Spinal cord (tissue), 10 donors: ENCODE data around the gene SETD3. TPM values are rescaled to one million over a fixed set of nuclear protein-coding genes. Genes with fewer than 3 reads are reported as not detected.

ENCODE experiments used
- DNase-seq, 6 donors: peaks; one replicate each; pipeline versions ENCODE4 v3.0.0 to v3.0.0-alpha.2; 2013 to 2015; ENCODE audit warnings: low spot score in 6 of 6, low read depth in 4 of 6
- H3K27ac ChIP-seq: one replicate; pipeline ENCODE4 v1.5.1; 2013; ENCODE audit warnings: low read depth, low read length, control low read depth
- H3K27me3 ChIP-seq: one replicate; pipeline ENCODE4 v1.6.1; 2013; ENCODE audit warnings: low read length; ENCODE audit not compliant: control insufficient read depth, insufficient read depth
- H3K36me3 ChIP-seq: one replicate; pipeline ENCODE4 v1.6.1; 2013; ENCODE audit warnings: low read length; ENCODE audit not compliant: control insufficient read depth, insufficient read depth
- H3K4me1 ChIP-seq: one replicate; pipeline ENCODE4 v1.6.1; 2013; ENCODE audit warnings: low read length; ENCODE audit not compliant: control insufficient read depth, insufficient read depth
- H3K4me3 ChIP-seq: one replicate; pipeline ENCODE4 v1.5.1; 2013; ENCODE audit warnings: low read depth, low read length, control low read depth
- H3K9me3 ChIP-seq: one replicate; pipeline ENCODE4 v1.6.1; 2013; ENCODE audit warnings: low read length; ENCODE audit not compliant: control insufficient read depth, insufficient read depth
- WGBS: methylation state at CpG from one replicate; pipeline ENCODE4 v1.1.5; 2013; ENCODE audit warnings: missing lambda C conversion rate; ENCODE audit not compliant: insufficient coverage; 5-methylcytosine and 5-hydroxymethylcytosine counted together
- polyA plus RNA-seq, 2 donors: library from polyadenylated mRNA; unstranded; fragments of 120-200 nt; gene quantifications; one replicate each; pipeline ENCODE4 v1.2.1, GENCODE V29; 2013; ENCODE audit not compliant: insufficient read length in 2 of 2
- total RNA-seq, 2 donors: library from RNA; depleted of rRNA in 1 of 2; stranded (reverse); fragments of 120-200 nt in 1 of 2; fragments of >200 nt in 1 of 2; gene quantifications; one replicate each; pipeline versions ENCODE4 v1.2.3 to v1.2.4, GENCODE V29; 2013 to 2014
- donor health status: healthy.

The SETD3 gene
- total and polyA plus RNA-seq, 4 donors, result 50.9 to 82.6 (median 62.2) TPM

DNA sequence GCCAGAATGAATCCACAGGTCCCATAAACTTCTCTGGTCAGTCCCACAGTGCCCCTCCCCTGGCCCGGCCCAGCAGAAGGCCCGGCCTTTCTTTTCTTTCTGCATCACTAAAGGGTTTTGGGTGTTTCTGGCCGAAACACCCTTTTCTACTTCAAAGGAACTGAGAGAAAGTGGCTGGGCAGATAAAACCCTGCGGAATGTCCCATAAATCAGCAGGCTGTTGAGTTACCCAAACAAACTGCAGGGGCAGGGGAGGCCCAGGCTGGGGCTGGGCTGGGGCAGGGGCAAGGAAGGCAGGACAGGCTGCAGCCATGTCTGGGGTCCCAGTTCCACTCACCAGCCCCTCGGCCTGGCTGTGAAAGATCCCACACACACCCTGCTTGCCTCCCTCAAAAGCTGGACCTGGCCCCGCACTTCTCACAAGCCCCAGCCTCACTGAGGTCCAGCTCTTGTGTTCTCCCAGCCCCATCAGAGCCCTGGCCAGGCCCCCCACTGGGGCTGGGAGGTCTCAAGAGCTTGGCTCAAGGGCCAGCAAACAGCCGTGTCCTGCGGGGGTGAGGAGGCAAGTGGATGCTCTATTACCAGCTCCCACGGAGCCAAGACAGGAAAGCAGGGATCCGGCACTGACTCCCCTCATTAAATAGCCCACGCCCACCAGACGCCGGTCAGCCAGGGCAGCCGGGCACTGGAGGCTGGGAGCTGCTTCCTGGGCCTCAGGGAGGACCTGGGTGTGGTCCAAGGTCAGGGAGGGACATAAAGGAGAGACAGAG lies 42.5 kb upstream of the SETD3 start:
- Histone ChIP-seq H3K4me3 (no peak overlapping the region), H3K4me1 (peaks cover 64% of the 10 kb centered on the region), H3K36me3 (peaks cover 39% of the 10 kb centered on the region), H3K27ac (peak overlapping the region; percentile 52), H3K9me3 (no peaks in the 10 kb centered on the region), H3K27me3 (no peaks in the 10 kb centered on the region)
- DNase-seq, result peak in 1 of 6 donors; percentile 65
- WGBS, result 39% methylated on average over 12 of the region's 14 CpGs

DNA sequence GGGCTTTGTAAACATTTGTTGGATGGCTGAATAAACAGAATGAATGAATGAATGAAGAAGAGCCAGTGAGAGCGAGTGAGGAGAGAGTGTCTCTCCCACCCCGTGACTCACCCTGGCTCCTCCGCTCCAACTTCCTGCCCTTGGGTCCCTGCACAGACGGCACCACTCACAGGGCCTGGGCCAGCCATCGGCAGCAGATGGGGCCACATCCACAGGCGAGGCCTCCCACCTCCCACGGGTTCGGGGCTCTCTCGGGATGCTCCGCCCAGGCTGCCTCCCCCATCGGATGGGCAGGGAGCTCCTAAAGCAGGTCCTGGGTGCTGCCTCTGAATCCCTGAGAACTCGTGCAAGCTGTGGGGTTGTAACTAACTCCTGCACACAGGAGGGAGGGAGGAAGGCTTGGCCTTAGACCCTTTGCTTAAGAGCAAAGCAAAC lies 41.8 kb upstream of the SETD3 start:
- DNase-seq, result no peak
- peaks cover 41% of the 10 kb centered on the region for H3K36me3 ChIP-seq
- H3K4me1 ChIP-seq, result peaks cover 64% of the 10 kb centered on the region
- H3K27me3 ChIP-seq, result no peaks in the 10 kb centered on the region
- 60% methylated on average over 8 of the region's 12 CpGs for WGBS
- H3K4me3 ChIP-seq, result no peak overlapping the region
- H3K27ac ChIP-seq, result peak overlapping the region; percentile 52
- no peaks in the 10 kb centered on the region for H3K9me3 ChIP-seq

DNA sequence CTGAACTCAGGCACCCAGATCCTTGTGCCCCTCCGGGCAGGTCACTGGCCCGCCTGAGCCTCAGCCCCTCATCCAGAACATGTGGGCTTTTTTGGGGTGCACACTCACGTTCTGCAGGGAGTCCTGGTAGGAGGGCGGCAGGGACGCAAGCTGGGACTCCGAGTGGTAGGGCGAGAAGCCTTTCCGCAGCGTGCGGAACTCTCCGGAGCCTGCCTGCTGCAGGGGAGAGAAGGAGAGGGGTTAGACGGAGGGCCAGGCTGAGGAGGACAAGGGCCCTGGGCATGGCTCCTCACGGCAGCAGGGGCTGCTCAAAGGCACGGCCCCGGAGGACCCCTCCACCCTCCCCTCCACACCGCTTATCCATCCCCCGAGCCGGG lies 41.4 kb upstream of the SETD3 start:
- Histone ChIP-seq H3K27me3 (no peaks in the 10 kb centered on the region), H3K27ac (no peak overlapping the region), H3K36me3 (peaks cover 42% of the 10 kb centered on the region), H3K4me1 (peaks cover 64% of the 10 kb centered on the region), H3K9me3 (no peaks in the 10 kb centered on the region), H3K4me3 (no peak overlapping the region)
- 65% methylated on average over 12 of the region's 18 CpGs for WGBS
- no peak for DNase-seq

DNA sequence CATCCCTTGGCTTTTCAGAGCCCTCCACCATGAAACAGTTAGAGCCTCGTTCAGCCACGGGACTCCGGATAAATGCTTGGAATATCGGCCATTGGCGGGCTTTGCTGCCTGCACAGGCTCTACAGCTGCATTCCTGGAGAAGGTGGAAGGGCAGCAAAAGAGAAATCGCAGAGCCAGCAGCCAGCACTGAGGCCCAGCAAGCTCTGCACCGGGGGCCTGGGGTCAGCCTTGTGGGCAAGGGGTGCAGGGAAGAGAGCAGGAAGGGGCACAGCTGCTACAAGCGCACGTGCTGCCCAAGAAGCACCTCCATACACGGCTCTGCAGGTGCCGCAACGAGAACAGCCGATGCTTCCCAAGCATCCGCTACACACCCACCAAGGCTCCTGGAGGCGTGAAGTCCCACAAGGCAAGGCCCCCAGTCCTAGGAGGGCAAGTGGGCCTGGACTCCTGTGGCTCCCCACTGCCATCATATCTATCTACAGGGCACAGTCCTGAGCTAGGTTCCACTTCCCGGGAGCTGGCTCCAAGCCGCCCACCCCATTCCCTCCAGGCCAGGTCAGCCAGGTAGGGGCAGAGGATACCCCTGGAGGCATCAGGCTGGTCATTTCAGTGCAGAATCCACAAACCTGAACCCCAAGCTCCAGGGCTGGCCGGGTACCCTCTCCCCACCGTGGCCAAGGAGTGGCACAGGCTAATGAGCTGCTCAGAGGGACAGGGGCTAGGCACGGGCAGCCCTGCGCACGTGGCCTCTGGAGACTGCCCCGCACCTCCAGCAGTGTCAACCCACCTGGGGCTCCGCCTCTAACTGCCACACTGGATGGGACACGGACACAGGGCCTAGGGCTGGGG lies 40.7 kb upstream of the SETD3 start:
- H3K9me3 ChIP-seq, result no peaks in the 10 kb centered on the region
- no peak overlapping the region for H3K27ac ChIP-seq
- peaks cover 44% of the 10 kb centered on the region for H3K36me3 ChIP-seq
- DNase-seq, result no peak
- peaks cover 62% of the 10 kb centered on the region for H3K4me1 ChIP-seq
- WGBS, result 81% methylated on average over 24 of the region's 25 CpGs
- H3K27me3 ChIP-seq, result no peaks in the 10 kb centered on the region
- no peak overlapping the region for H3K4me3 ChIP-seq

DNA sequence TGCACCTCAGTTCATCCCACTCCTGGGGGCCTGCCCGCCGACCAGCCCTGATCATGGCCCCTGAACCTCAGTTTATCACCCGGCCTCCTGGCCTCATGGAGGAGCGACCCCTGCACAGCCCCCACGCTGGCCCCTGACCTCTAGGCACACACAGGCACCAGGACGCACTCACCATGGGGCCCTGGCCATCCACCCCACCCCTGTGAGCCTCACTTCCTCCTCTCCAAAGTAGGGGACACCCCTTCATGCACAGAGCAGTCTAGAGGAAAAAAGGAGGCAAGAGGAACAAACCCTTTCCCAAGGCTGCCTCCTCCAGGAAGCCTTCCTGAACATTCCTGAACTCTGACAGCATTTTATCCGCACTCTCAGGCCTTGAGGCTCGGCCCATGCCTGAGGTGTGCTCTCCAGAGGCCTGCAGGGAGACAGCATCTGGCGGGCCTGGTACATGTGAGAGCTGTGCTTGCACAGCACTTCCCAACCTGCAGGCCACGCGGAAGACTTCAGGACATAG lies 40.0 kb upstream of the SETD3 start:
- Histone ChIP-seq H3K4me1 (peaks cover 54% of the 10 kb centered on the region), H3K9me3 (no peaks in the 10 kb centered on the region), H3K36me3 (peaks cover 44% of the 10 kb centered on the region), H3K27ac (no peak overlapping the region), H3K27me3 (no peaks in the 10 kb centered on the region), H3K4me3 (no peak overlapping the region)
- 83% methylated on average over 9 of the region's 11 CpGs for WGBS
- DNase-seq, result no peak

DNA sequence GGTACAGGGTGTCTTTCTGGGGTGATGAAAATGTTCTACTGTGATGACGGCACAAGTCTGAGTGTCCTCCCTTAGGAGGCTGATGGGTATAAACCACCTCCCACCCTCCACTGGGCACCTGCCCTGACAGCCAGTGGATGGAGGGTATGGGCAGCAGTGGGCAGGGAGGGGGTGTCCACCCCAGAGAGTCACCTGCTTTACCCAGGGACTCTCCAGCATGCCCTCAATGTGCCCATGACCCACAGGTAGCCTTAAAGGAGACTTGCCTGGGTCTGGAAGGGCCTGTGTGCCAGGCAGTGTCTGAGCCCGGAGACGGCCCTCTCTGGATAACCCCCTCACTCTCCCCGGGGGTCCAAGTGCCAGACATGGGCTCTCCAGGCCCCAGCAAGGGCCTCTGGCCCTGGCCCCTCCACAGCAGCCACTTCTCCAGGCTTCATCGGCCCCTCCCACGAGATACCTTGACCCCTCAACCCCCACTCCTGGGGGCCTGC lies 39.3 kb upstream of the SETD3 start:
- WGBS, result 88% methylated on average over 5 of the region's 6 CpGs
- Histone ChIP-seq H3K4me1 (peaks cover 48% of the 10 kb centered on the region), H3K27me3 (no peaks in the 10 kb centered on the region), H3K9me3 (no peaks in the 10 kb centered on the region), H3K4me3 (no peak overlapping the region), H3K27ac (no peak overlapping the region), H3K36me3 (peaks cover 49% of the 10 kb centered on the region)
- DNase-seq, result no peak

DNA sequence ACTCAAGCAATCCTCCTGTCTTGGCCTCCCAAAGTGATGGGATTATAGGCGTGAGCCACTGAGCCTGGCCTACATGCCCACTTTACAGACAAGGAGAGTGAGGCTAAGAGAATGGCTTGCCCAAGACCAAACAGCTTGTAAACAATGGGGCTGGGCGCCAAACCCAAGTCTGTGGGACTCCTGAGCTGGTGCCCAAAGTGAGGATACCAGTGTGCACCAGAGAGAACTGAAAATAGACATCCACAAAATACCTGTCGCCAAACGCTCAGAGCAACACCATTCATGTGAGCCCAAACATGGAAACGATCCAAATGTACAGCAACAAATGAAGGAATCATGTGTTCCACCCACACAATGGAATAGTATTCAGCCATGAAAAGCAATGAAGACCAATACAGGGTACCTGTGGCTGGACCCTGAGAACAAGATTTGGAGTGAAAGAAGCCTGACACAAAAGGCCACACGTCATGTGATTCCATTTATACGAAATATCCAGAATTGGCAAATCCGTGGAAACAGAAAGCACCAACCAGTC lies 38.8 kb upstream of the SETD3 start:
- Histone ChIP-seq H3K27me3 (no peaks in the 10 kb centered on the region), H3K27ac (no peak overlapping the region), H3K4me1 (peaks cover 42% of the 10 kb centered on the region), H3K4me3 (no peak overlapping the region), H3K9me3 (no peaks in the 10 kb centered on the region), H3K36me3 (peaks cover 54% of the 10 kb centered on the region)
- WGBS, result 93% methylated on average over 8 of the region's 8 CpGs
- no peak for DNase-seq

DNA sequence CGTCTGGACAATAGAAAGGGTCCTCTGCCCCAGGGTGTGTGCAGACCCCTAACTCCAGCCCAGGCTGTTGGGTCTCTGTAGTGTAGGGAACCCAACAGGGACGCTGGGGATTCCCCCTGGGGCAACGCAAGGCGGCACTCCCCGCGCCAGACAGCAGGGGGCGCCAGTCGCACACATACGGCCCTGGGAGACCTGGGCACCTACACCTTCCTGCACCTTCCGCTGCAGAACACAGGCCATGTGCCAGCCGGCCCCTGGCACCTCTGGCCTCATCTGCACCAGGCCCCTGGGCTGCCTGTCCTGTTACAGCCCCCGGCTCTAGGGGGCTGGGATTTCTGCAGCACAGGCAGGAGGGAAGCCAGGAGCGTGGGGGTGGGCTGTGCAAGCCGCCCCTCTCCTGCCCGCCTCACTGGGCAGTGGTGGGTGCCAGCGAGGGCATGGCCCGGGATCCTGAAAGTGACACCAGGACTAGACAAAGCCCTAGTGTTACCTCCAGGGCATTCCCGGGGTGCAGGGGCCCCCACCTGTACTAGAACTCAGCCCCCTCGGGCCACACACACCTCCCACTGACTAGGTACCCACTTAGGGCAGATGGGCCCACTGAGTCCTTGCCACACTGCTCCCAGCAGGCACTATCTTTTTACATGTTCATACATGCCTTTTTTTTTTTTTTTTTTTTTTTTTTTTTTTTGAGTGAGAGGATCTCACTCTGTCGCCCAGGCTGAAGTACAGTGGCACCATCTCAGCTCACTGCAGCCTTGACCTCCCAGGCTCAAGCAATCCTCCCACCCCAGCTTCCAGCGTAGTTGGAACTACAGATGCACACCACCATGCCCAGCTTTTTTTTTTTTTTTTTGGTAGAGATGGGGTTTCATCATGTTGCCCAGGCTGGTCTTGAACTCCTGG lies 38.0 kb upstream of the SETD3 start:
- peak in 2 of 6 donors; percentile 73 to 83 for DNase-seq
- H3K27ac ChIP-seq, result no peak overlapping the region

More for the DNA sequence above, 38.0 kb upstream of the SETD3 start:
- Histone ChIP-seq H3K27me3 (no peaks in the 10 kb centered on the region), H3K4me1 (peaks cover 35% of the 10 kb centered on the region), H3K4me3 (no peak overlapping the region), H3K36me3 (peaks cover 62% of the 10 kb centered on the region), H3K9me3 (no peaks in the 10 kb centered on the region)
- 34% methylated on average over 19 of the region's 21 CpGs for WGBS
